Tibial artery (tissue), 4 donors: ENCODE data around the gene CFI.

Experiments used
- DNase-seq, 2 donors: peaks; one replicate each; pipeline ENCODE4 v3.0.0-alpha.2; 2019
- H3K27ac ChIP-seq, 2 donors: fragments of 200-600 bp; sonication (generic) in 1 of 2; 1 replicate in 1 of 2; 2 replicates in 1 of 2; pipeline ENCODE4 v1.5.1; 2018 to 2019; ENCODE audit warnings: mild to moderate bottlenecking in 1 of 2
- H3K27me3 ChIP-seq, 2 donors: fragments of 200-600 bp; sonication (generic) in 1 of 2; one replicate each; pipeline versions ENCODE4 v1.5.1 to v1.6.0; 2016 to 2019
- H3K36me3 ChIP-seq, 3 donors: fragments of 200-600 bp; sonication (generic) in 2 of 3; one replicate each; pipeline ENCODE4 v1.5.1; 2016 to 2019; ENCODE audit warnings: mild to moderate bottlenecking in 2 of 3
- H3K4me1 ChIP-seq, 4 donors: fragments of 200-600 bp; sonication (generic) in 2 of 4; 1 replicate in 3 of 4; 2 replicates in 1 of 4; pipeline ENCODE4 v1.5.1; 2016 to 2019
- H3K4me3 ChIP-seq, 2 donors: fragments of 200-600 bp; sonication (generic) in 1 of 2; 1 replicate in 1 of 2; 2 replicates in 1 of 2; pipeline ENCODE4 v1.5.1; 2018 to 2019; ENCODE audit warnings: mild to moderate bottlenecking in 2 of 2
- H3K9me3 ChIP-seq, 3 donors: fragments of 200-600 bp; sonication (generic) in 1 of 3; one replicate each; pipeline ENCODE4 v1.5.1; 2016 to 2019
- CTCF ChIP-seq, 2 experiments: fragments of 200-600 bp in 1 of 2; fragments of 450-650 bp in 1 of 2; IDR thresholded peaks; one replicate each; pipeline ENCODE4 v1.5.1; 2017 to 2019; ENCODE audit warnings: antibody characterized with exemption in 2 of 2, mild to moderate bottlenecking in 1 of 2, moderate library complexity in 1 of 2
- intact Hi-C: fragments of 100-400 bp; cut with DNase I; formaldehyde crosslinking; loops from one replicate; pipeline ENCODE4 v1.15.0; 2023; ENCODE audit warnings: low total_unique reads

CFI gene

GRCh38 chr4:109703664-109704361 lies 98.0 kb downstream of the CFI start:
- Histone ChIP-seq H3K4me3 (peak overlapping the region; percentile 75 to 80), H3K4me1 (peaks cover 0 to 11% (median 5%) of the 10 kb centered on the region in 4 donors), H3K27ac (peak overlapping the region; percentile 72 to 82), H3K27me3 (no peaks in the 10 kb centered on the region), H3K36me3 (no peaks in the 10 kb centered on the region), H3K9me3 (no peaks in the 10 kb centered on the region)
- intact Hi-C loops: loop anchor here (2.0 to 5.0 kb wide), 3 partner anchors 27 to 272 kb away; partner anchors contain the start of genes GAR1, PLA2G12A and SEC24B
- TF ChIP-seq CTCF (IDR thresholded peaks at IDR 0.05): no peak
- no peak for DNase-seq

GRCh38 chr4:109702950-109703663 lies 98.7 kb downstream of the CFI start, which contains the start of gene CASP6:
Gene CASP6 (minus strand): TSS chr4:109703445. CDS start chr4:109703395, 50 bp downstream.
- intact Hi-C loops: loop anchor here (2.0 to 5.0 kb wide), 3 partner anchors 28 to 271 kb away; partner anchors contain the start of genes GAR1, PLA2G12A and SEC24B
- Histone ChIP-seq H3K36me3 (peaks cover 0 to under 1% (median 0%) of the 10 kb centered on the region in 3 donors), H3K4me3 (peak within 1 kb of the TSS; percentile 75 to 80), H3K9me3 (no peaks in the 10 kb centered on the region), H3K27me3 (no peaks in the 10 kb centered on the region), H3K4me1 (peaks cover 0 to 11% (median 5%) of the 10 kb centered on the region in 4 donors), H3K27ac (peak within 1 kb of the TSS; percentile 72 to 82)
- peak; percentile 70 to 74 for TF ChIP-seq CTCF (IDR thresholded peaks at IDR 0.05)
- peak; percentile 88 to 94 for DNase-seq

GRCh38 chr4:109701566-109702410 lies 100.0 kb downstream of the CFI start:
- no peak for DNase-seq
- intact Hi-C loops: loop anchor here (2.0 to 5.0 kb wide), 3 partner anchors 29 to 269 kb away; partner anchors contain the start of genes GAR1, PLA2G12A and SEC24B

GRCh38 chr4:109699553-109700225 lies 102.1 kb downstream of the CFI start:
- H3K4me1 ChIP-seq: peaks cover 0 to 11% (median 5%) of the 10 kb centered on the region in 4 donors
- H3K36me3 ChIP-seq: peaks cover 2 to 33% (median 14%) of the 10 kb centered on the region in 3 donors
- TF ChIP-seq CTCF (IDR thresholded peaks at IDR 0.05): no peak
- H3K4me3 ChIP-seq: no peak overlapping the region
- H3K27me3 ChIP-seq: no peaks in the 10 kb centered on the region
- H3K9me3 ChIP-seq: no peaks in the 10 kb centered on the region
- no peak overlapping the region for H3K27ac ChIP-seq
- intact Hi-C loops: loop anchor here (5.0 kb wide), 2 partner anchors 118 to 267 kb away; partner anchors contain the start of genes GAR1 and SEC24B
- no peak for DNase-seq

More at GRCh38 chr4:109701566-109702410, 100.0 kb downstream of the CFI start:
- H3K27me3 ChIP-seq: no peaks in the 10 kb centered on the region
- TF ChIP-seq CTCF (IDR thresholded peaks at IDR 0.05): no peak
- H3K27ac ChIP-seq: peak overlapping the region; percentile 72 to 82
- H3K9me3 ChIP-seq: no peaks in the 10 kb centered on the region
- peak overlapping the region; percentile 75 to 80 for H3K4me3 ChIP-seq
- H3K36me3 ChIP-seq: peaks cover 0 to 12% (median 6%) of the 10 kb centered on the region in 3 donors
- H3K4me1 ChIP-seq: peaks cover 0 to 11% (median 5%) of the 10 kb centered on the region in 4 donors
